T-helper 1 cell treated with Interleukin-12 subunit alpha and Interleukin-12 subunit beta and Interleukin-4 antibody, amounts not matched to agents 30 ng/mL and 1 ng/mL, for 36 hours (primary cell): ENCODE results near the gene TNFRSF25. TPM values are rescaled to one million over a fixed set of nuclear protein-coding genes. Genes with fewer than 3 reads are reported as not detected.
"Not testable (repeated sequence)": the region's sequence is repeated elsewhere in the genome, so short reads cannot be mapped to it uniquely, and the experiment has no call there.

Experiments
- intact Hi-C: fragments of 100-400 bp; cut with micrococcal nuclease; formaldehyde crosslinking; loops from one replicate; pipeline ENCODE4 v1.15.1; 2024
- total RNA-seq: library from RNA; stranded (reverse); gene quantifications from 2 replicates; pipeline ENCODE4 v1.2.3, GENCODE V29; 2022

Gene TNFRSF25
- total RNA-seq, 1 donor from 2014 or later, result 172 TPM

DNA sequence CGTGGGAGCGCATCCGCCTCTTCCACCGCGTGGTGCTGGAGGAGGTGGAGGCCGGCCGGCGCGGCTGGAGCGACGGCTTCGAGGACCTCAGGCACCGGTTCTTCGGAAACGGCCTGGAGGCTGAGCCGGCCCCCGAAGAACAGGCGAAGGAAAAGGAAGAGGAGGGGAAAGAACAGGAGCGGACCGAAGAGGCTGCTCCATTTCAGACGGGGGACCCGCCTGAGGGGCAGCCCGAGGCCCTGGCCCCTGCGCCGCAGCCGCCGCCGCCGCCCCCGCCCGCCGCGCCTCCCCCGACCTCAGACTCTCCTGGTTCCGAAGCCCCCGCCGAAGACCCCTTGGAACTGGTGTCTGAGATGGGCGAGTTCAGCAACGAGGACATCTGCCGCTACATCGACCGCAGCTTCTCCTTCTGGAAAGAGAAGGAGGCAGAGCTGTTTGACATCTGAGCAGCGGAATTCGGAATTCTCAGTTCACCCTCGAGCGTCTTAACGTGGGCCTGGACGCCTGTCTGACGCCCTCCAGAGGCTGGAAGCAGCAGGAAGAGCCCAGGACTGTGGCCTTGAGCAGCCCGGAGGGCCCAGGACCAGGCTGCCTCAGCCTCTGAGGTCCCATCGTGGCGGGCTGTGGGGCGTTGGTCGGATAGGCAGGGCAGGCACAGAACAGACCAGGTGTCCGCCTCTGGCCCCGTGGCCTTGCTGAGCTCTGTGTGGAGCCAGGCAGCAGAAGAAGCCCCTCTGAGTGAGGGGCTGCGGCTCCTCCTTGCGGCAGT lies 10.0 kb downstream of the TNFRSF25 start:
- intact Hi-C loops, result not testable (repeated sequence)

DNA sequence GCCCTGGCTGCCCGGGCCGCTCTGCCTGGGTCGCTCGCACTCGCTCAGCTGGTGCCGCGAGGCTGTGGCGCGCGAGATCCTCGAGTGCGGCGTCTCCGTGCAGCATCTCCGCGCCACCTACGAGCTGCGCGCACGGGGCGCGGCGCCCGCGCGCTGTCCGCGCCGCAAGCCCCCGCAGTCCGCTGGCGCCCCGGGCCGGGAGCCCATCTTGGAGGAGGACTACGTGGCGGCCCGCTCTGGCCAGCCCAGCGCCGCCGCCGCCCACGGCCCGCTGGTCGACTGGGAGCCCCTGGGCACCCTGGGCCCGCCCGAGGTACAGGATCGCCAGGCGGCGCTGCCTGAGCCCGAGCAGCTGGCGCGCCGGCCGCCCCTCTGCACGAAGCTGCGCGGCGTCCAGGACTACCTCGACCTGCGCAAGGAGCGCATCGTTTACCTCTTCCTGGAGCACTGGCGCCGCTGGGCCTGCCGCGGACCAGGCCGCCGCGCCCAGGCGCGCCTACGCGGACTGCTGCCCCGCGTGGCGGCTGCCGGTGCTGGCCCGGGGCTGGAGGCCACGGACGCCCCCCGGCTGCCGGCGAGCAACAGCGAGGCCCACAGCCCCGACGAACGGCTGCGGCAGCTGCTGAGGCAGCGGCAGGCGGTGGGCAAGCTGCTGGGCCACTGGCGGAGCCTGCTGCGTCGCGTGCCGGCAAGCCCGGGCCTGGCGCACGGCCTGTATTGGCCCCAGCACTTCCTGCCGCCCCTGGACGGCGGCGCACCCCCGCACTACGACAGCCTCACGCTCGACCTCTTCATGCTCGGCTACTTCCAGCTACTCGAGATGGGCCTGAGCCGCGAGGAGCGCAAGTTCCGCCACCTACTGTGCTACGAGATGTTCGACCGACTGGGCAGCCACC lies 10.9 kb downstream of the TNFRSF25 start:
- intact Hi-C loops, result no loop called here

DNA sequence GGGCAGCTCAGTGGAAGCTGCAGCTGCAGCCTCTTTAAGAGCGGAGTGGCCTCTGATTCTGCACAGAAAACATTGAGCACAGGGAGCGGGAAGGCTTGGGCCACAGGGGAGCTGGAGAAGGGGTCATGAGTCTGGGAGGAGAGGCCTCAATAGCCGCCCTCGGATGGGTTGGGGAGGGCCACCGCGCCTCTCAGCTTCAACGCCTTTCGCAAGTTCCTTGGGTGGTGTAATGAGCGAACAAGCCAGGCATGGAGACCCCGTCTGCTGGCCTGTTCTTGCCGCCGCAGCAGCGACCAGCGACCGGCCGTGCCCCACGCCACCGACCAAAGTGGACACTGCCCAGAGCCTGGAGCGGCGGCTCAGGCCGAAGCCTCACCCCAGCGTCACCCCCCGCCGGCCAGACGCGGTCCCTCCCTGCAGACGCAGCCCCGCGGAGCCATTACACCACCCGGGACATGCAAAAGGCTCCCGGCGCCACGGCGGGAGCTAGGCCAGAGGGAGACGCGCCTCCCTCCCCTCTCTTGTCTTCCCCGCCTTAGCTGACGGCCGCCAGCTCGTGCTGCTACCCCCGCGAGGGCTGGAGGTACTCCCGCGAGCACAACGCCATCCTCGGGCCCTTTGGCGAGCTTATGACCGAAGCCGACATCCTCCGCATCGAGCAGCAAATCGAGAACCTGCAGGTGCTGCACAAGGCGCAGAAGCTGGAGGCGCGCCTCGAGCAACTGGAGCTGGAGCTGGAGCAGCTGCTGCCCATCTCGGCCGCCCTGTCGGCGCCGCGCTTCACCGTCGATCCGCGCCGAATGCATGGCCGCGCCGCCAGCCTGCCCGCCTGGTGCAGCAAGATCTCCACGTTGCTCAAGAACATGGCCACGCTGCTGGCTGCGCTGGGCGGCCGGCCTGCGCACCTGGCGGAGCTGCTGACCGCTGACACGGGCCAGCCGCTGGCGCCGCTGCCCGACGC lies 11.8 kb downstream of the TNFRSF25 start:
- intact Hi-C loops, result not testable (repeated sequence)

DNA sequence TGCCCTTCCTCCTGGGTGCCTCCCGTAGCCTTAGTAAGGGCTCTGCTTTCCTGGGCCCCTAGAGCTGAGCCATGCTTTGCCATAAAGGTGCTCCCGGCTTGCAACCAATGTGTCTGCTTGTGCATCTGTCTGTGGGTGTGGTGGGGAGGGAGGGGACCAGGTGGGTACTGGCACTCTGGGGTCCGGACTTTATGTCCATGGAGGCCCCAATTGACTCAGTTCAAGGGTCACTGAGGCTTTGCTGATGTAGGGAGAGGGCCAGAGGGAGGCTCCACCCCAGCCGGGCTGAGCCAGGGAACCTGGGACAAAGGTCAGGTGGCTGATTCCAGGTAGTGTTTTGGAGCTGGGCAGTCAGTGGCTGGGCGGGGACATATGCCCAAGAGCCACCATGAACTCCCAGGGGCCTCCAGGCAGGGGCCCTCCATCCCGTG lies 15.0 kb downstream of the TNFRSF25 start:
- intact Hi-C loops, result no loop called here

DNA sequence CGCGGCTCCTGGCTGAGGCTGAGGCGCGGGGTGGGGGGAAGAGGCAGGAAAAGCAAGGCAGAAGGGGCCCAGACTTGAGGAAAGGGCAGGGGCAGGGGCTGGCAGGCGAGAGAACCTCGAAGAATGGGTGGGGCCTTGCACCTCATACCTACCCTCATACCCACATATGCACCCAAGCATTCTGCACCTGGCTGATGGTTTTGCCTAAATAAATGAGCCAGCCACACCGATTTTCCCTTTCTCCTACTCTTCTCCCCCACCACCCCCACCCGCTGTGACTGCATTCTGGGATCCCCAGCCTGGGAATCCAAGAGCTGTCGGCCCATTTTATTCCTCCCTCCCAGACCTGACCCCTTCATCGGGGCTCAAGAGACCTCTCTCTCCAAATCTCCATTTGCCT lies 15.5 kb downstream of the TNFRSF25 start:
- intact Hi-C loops, result not testable (repeated sequence)

DNA sequence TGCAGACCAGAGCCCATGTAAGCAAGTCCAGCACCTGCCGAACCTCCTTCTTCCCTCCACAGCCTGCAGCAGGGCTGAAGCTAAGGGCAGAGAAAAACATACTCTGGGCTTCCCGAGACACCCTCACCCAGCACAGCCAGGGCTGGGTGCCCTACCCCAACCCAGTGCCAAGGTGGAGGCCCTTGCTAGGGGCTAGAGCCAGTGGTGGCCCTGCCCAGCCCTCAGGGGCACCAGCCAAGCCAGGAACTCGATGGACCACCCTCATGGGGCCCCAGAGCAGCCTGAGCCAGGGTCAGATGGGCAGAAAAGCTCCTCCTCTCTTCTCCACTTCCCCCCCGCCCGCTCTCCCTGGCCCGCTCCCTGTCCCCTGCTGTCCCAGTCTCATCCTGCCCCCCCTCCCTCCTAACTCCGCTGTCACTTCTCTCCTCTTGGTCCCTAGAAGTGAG lies 15.9 kb downstream of the TNFRSF25 start:
- intact Hi-C loops, result no loop called here

DNA sequence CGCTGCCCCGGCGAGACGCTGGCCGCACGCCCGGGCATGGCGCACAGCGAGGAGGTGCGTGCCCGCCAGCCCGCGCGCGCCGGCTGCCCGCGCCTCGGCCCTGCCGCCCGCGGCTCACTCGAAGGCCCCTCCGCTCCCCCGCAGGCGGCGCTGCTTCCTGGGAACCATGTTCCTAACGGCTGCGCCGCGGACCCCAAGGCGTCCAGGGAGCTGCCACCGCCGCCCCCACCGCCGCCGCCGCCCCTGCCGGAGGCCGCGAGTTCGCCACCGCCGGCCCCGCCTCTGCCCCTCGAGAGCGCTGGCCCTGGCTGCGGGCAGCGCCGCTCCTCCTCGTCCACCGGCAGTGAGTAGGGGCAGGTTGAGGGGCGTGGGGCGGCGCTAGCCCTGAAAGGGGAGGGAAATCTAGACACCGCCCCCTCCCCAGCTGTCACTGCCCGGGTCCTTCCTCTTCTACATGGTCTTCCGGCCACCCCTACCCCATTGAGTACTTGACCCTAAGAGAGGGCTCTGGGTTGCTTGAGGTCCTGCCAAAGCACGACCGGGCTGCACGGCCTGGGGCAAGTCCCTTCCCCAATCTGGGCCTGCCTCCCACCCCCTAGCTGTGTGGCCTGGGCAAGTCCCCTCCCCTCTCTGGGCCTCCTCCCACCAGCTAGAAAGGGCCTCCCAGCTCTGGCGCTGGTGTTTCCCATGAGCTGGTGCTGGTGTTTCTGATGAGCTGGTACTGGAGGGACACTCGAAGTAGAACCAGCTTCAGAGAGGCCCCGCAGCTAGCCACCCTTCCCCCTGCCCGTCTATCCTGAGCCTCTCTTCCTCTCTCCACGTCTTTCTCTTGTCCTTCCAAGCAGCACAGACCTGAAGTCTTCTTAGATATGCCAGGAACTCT lies 17.0 kb downstream of the TNFRSF25 start:
- intact Hi-C loops, result no loop called here

DNA sequence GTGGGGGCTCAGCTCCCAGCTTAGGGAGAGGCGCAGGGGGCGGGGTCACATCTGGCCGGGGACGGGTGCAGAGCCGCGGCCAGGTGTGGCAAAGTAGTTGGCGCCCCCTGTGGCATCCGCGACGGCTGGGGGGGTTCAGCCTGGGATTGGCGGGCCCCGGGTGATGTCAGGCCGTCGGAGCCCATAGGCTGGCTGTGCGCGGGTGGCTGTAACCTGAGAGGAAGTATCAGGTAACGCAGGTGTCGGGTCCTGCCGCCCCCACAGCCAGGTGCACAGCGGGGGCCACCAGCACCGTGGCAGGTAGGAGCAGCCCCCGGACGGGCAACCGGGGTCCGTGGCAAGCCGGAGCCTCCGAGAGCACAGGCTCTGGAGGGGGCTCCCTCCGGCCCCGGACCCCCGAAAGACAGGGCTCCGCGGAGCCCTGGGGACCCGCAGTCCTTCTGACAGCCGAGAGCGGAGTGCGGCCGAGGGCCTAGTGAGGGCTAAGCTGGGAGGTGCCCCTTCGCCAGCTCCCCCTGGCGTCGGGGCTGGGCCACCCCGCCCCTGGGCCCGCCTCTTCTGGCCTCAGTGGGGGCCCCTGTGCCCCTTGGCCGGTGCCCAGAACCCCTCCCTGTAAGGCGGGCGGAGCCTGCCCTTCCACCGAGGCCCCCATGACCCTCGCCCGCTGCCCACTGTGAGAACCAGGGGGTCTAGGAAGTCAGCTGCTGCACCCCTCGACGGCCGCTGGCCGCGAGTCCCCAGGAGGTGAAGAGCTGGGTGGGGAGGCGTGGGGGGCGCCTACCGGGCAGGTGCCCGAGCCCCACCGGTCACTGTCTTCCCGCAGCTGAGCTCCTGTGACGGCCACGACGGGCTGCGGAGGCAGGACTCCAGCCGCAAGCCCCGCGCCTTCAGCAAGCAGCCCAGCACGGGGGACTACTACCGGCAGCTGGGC lies 17.9 kb downstream of the TNFRSF25 start:
- intact Hi-C loops, result no loop called here

DNA sequence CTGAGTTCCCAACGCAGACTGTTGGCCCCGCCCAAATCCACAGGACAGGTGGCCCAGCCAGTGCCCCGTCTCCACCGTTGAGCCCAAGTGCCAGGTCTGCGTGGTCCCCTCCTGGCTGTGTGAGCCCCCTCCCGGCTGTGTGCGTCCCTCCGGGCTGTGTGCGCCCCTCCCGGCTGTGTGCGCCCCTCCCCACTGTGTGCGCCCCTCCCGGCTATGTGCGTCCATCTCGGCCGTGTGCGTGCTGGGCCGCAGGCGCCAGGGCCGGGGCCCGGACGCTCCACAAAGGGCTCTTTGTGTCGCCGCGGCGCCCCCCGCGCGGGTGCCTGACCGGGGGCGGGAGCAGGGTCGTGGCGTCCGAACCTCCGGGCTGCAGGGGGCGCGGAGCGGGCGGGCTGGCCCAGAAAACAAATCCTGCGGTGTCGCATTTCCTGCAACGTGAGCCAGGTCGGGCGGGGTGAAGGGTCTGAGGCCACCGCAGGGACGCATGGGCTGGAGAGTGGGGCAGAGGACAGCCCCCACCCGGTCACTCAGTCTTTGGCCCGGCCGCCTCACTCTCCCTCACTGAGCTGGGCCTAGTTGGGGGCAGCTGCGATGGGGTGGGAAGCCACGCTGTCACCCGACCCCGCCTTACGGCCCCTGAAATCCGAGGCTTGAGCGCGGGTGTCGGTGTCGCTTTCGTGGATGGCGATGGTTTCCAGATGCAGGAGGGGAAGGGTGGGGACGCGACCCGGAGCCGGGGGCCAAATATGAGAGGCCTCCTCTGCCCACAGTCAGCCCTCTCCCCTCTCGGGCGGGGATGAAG lies 18.8 kb downstream of the TNFRSF25 start:
- intact Hi-C loops, result no loop called here

DNA sequence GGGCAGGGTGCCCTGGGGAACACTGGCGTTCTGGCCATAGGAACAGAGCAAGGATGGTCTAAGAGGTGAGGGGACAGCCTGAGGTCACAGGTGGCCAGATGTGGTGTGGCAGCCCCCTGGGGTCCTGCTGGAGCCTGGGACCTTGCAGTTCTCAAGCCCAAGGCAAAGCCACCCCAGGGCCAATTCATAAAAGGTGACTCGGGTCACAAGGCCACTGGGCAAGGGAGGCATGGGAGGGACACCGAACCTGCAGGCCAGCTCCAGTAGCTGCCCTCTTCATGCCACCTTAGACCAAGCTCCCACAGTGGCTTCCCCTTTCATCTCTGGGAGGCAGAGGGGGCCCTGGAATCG lies 19.3 kb downstream of the TNFRSF25 start:
- intact Hi-C loops, result no loop called here

DNA sequence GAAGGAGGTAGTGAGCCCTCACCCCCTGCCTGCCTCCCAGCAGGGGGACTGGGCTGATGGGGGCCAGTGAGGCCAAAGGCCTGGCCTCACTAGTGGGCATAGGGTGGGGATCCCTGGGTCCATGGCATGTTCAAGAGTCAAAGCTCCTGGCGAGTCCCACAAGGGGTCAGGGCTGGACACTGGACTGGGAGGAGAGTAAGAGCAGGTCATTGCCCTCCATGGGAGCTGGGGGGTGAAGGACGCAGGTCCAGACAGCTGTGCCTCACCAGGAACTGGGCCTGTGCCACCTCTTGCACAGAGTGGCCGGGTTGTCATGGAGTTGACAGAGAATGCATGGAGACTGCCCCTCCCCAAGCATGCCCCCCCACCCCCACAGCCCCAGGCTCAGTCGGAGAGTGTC lies 20.0 kb downstream of the TNFRSF25 start:
- intact Hi-C loops, result loop anchor here (1.0 kb wide), 1 partner anchor 29 kb away; no protein-coding TSS in a partner anchor

DNA sequence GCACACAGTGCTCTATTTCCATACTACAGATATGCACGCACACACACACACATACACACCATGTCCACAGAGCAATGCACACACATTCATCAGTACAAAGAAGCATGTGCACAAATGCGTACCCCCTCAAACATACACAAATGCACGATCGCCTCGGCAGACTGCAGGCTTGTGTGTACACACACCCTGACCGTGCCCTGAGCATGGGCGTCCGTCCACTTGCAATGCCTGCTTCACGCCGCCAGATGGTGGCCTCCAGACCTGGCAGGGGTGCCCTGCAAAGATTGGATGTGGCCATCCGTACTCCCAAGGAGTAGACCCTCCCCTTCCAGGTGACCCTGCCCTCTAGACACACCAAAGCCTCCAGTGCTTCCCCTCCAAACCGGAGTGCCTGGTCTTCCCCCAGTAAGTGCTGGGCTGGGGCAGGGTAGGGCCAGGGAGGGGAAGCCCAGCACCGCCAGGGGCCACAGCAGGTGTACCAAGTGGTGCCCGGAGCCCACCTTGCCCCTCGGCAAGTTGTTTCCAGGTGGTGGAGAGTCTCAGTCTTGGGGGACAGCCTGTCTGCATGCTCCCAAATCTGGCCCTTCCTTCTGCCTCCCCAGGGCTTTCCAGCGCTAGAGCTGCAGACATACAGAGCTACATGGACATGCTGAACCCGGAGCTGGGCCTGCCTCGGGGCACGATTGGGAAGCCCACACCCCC lies 20.8 kb downstream of the TNFRSF25 start:
- intact Hi-C loops, result loop anchor here (1.0 kb wide), 1 partner anchor 30 kb away; no protein-coding TSS in a partner anchor

DNA sequence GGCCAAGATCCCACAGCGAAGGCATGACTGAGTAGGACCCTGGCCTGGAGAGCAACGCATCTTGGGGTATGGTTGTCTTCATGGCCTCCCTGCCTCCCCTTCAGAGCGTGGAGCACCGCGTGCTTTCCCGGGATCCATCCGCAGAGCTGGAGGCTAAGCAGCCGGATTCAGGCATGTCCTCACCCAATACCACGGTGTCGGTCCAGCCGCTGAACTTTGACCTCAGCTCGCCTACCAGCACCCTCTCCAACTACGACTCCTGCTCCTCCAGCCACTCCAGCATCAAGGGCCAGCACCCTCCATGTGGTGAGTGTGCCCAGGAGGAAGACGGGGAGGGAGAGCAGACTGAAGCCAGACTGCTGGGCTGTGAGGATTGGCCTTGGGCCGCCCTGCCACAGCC lies 21.6 kb downstream of the TNFRSF25 start:
- intact Hi-C loops, result no loop called here

DNA sequence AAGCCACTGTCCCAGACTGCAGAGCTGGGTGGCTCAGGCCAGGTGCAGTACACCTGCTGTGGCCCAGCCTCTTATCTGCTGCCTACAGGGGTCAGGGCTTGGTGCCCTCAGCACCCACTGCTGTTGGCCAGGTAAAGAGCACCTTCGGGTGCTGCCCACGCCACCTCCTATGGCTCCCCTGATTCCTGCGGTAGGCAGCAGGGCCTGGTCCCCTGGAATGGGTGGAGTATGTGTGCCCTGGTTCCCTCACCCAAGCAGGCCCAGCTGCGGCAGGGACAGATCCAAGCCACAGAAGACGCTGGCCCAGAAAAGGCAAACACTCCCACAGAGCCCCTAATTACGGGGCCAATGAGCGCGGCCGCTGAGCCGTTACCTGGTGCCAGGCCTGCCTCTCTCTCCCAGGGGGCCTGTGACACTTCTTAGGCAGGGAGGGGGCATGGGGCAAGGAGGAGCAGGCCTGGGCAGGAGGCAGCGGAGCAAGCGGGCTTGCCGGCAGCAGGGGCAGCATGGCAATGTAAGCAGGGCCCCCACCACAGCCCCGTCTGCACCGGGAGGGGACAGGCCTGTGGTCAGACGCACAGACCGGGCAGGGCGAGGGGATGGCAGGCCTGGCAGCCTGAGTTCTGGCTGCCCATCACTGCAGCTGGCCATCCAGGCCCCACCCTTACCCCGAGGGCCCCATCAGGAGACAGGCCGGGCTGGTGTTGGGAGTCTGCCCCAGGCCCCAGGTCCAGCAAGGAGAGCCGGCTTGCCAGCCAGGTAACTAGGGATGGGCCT lies 22.4 kb downstream of the TNFRSF25 start:
- intact Hi-C loops, result no loop called here

DNA sequence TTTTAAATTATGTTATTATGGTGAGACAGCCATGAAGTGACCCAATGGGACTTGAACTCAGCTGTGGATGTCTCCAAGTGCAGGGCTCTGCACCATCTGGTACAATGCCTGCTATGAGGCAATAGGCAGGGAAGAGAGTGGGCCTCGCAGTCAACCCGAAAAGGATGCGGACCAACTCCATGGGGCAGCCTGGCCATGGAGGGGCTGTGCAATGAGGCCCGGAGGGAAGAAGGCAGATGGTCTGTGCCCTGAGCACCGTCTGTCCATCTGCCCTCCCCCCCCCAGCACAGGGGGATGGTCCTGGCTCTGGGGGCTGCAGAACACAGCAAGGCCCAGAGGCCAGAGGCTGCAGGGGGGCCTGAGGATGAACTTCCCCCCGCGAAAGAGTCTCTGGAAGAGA lies 24.4 kb downstream of the TNFRSF25 start:
- intact Hi-C loops, result loop anchor here (2.0 kb wide), 1 partner anchor 19 kb away; no protein-coding TSS in a partner anchor
